PC-9 (cell line): Measurements from ENCODE around the gene CHMP4B. TPM values are rescaled to one million over a fixed set of nuclear protein-coding genes. Genes with fewer than 3 reads are reported as not detected.

ENCODE experiments used
- BruUV-seq: library from RNA; stranded (reverse); fragments of 400-500 nt; replicated peaks from 2 replicates; lab custom pipeline; 2021; lab: Mats Ljungman, UMichigan
- CTCF ChIA-PET: fragments of 300-600 bp; sonication (Branson Sonifier 250); formaldehyde crosslinking; loops from one replicate; lab custom pipeline; 2022; ENCODE audit warnings: antibody characterized with exemption; lab: Charles Lee
- POLR2A ChIA-PET: fragments of 300-600 bp; sonication (Branson Sonifier 250); formaldehyde crosslinking; loops from one replicate; lab custom pipeline; 2022; ENCODE audit warnings: antibody characterized with exemption; ENCODE audit not compliant: unreplicated experiment; lab: Charles Lee
- DNase-seq, 2 experiments: peaks; one replicate each; pipeline versions ENCODE4 v3.0.0 to v3.0.0-alpha.2; 2015 to 2022; ENCODE audit warnings: mixed read lengths in 1 of 2
- H2AFZ ChIP-seq: fragments of 200-600 bp; sonication (generic); 2 replicates; pipeline ENCODE4 v1.8.1; 2017; ENCODE audit warnings: antibody characterized with exemption
- H3F3A ChIP-seq: fragments of 200-600 bp; sonication (generic); 2 replicates; pipeline ENCODE4 v1.8.1; 2017; ENCODE audit warnings: antibody characterized with exemption, mild to moderate bottlenecking, low read depth; ENCODE audit not compliant: insufficient read depth
- H3K27ac ChIP-seq: fragments of 200-600 bp; sonication (generic); 2 replicates; pipeline ENCODE4 v1.6.1; 2016; ENCODE audit warnings: mixed run types
- H3K27me3 ChIP-seq: fragments of 200-600 bp; sonication (generic); 2 replicates; pipeline ENCODE4 v1.6.1; 2016; ENCODE audit warnings: low read depth, mixed run types; ENCODE audit not compliant: insufficient read depth
- H3K36me3 ChIP-seq: fragments of 200-600 bp; sonication (generic); 2 replicates; pipeline ENCODE4 v1.6.1; 2016; ENCODE audit warnings: low read depth, mixed run types
- H3K4me1 ChIP-seq: fragments of 200-600 bp; sonication (generic); replicated peaks from 2 replicates; pipeline ENCODE4 v1.6.1; 2016; ENCODE audit warnings: mixed run types; ENCODE audit not compliant: insufficient read depth
- H3K4me2 ChIP-seq: fragments of 200-600 bp; sonication (generic); 2 replicates; pipeline ENCODE4 v1.6.1; 2017; ENCODE audit warnings: mixed run types
- H3K4me3 ChIP-seq: fragments of 200-600 bp; sonication (generic); 2 replicates; pipeline ENCODE4 v1.6.1; 2016; ENCODE audit warnings: mixed run types
- H3K79me2 ChIP-seq: fragments of 200-600 bp; sonication (generic); 2 replicates; pipeline ENCODE4 v1.6.1; 2017; ENCODE audit warnings: low read depth, mixed run types
- H3K9me2 ChIP-seq: fragments of 200-600 bp; sonication (generic); 2 replicates; pipeline ENCODE4 v1.8.1; 2017; ENCODE audit warnings: mild to moderate bottlenecking; ENCODE audit not compliant: insufficient read depth
- H3K9me3 ChIP-seq: fragments of 200-600 bp; sonication (generic); 2 replicates; pipeline ENCODE4 v1.8.1; 2016; ENCODE audit warnings: low read depth; ENCODE audit not compliant: insufficient read depth
- H4K20me1 ChIP-seq: fragments of 200-600 bp; sonication (generic); 2 replicates; pipeline ENCODE4 v1.8.1; 2017; ENCODE audit not compliant: insufficient read depth
- EZH2 ChIP-seq: fragments of 200-600 bp; sonication (generic); IDR thresholded peaks from 2 replicates; pipeline ENCODE4 v1.8.0; 2017; ENCODE audit warnings: antibody characterized with exemption, low read depth
- intact Hi-C: fragments of 100-400 bp; cut with micrococcal nuclease; formaldehyde crosslinking; loops from one replicate; pipeline ENCODE4 v1.10.0; 2022; ENCODE audit not compliant: unreplicated experiment
- total RNA-seq: library from RNA; stranded (reverse); gene quantifications from 2 replicates; pipeline ENCODE4 v1.2.3, GENCODE V29; 2021
- TF ChIP-seq, protein P1 (sequence below): fragments of 200-600 bp; sonication (generic); conservative IDR thresholded peaks from 2 replicates; pipeline ENCODE4 v1.6.1; 2017; ENCODE audit warnings: mixed run types, antibody characterized with exemption, mild to moderate bottlenecking, moderate library complexity

The CHMP4B gene
- total RNA-seq, 1 experiment from 2014 or later: 180 TPM

DNA sequence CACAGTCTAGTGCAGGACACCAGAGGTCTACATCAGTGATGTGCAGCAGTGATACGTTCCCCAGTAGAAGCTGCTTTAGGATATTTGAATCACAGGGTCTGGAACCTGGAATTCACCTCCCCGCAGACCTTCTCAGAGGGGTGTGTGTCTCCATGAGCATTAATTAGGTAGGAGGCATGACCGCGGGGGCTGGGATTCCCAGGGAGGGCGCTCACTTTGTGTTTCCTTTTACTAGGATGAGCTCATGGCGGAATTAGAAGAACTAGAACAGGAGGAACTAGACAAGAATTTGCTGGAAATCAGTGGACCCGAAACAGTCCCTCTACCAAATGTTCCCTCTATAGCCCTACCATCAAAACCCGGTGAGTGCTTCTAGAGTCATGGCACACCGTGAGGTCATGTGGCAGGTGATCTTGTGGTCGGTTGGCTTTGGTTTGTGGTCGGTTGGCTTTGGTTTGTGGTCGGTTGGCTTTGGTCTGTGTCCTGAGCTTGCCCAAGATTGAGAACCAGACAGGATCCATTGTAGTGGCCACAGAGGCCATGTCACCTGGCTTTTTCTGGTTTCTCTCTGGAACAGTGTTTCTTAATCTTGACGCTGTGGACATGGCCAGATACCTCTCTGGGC is 40.8 kb downstream of the CHMP4B start:
- no peak for DNase-seq
- intact Hi-C loops: no loop called here
- Histone ChIP-seq H3K9me3 (no peaks in the 10 kb centered on the region), H3F3A (peaks cover 17% of the 10 kb centered on the region; the same call in 1 of the 2 replicates), H3K4me1 (no peaks in the 10 kb centered on the region), H3K9me2 (no peaks in the 10 kb centered on the region), H3K4me2 (no peak overlapping the region), H3K4me3 (no peak overlapping the region), H3K79me2 (peaks cover 34% of the 10 kb centered on the region), H3K36me3 (peaks cover 28% of the 10 kb centered on the region), H2AFZ (no peak overlapping the region), H4K20me1 (peaks cover 42% of the 10 kb centered on the region), H3K27me3 (no peaks in the 10 kb centered on the region), H3K27ac (no peak overlapping the region)
- TF ChIP-seq EZH2: no peak
- CTCF ChIA-PET: no interaction called here
- BruUV-seq: no TSS peak
- POLR2A ChIA-PET: interaction anchor here (0.6 kb wide), 1 partner anchor 40 kb away, joined by 4 read pairs; no protein-coding TSS in a partner anchor

DNA sequence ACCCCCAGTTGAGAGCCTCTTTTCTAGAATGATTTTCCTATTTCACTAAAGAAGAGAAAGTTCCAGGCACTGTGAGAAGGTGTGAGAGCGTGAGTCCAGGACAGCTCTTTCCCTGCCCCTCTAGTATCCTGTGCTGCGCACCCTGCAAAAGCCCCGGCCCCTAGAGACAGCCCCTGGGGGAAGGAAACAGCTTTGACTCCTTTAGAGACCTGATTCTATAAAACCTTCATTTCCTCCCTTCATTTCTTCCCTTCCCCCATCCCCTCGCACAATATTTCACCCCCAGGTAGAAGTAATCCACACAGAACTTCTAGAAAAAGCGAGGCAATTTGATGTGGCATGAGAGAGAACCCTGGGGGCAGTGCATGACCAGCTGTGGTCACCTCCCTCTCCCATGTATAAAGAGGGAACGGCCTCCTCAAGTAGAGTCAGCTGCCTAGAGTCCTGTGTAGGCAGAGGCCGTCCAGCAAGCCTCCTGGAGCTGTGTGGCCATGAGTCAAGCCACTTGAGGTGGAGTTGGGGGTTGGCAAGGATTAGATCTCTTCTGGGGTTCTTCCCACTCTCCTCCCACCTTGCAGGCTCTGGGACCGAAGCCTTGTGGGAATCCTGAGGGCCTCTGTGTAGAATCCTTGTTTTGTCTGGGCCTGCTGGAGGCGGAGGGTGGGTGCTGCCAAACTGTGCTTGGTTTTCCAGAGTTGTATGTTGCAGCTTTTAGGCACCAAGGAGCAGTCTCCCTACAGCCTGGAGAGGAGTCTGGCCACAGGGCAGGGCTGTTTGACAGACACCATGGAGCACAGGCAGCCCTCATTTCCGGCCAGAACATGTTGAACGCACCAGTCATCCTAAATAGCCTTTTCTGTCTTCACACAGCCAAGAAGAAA is 41.7 kb downstream of the CHMP4B start:
- POLR2A ChIA-PET: no interaction called here
- Histone ChIP-seq H4K20me1 (peaks cover 33% of the 10 kb centered on the region), H3K4me1 (peaks cover 6% of the 10 kb centered on the region), H3K36me3 (peaks cover 21% of the 10 kb centered on the region), H3K9me3 (no peaks in the 10 kb centered on the region), H3F3A (peaks cover 19% of the 10 kb centered on the region), H3K4me3 (no peak overlapping the region), H3K9me2 (no peaks in the 10 kb centered on the region), H3K27ac (no peak overlapping the region), H3K79me2 (peaks cover 25% of the 10 kb centered on the region), H3K4me2 (no peak overlapping the region), H2AFZ (no peak overlapping the region), H3K27me3 (no peaks in the 10 kb centered on the region)
- TF ChIP-seq, protein P1, sequence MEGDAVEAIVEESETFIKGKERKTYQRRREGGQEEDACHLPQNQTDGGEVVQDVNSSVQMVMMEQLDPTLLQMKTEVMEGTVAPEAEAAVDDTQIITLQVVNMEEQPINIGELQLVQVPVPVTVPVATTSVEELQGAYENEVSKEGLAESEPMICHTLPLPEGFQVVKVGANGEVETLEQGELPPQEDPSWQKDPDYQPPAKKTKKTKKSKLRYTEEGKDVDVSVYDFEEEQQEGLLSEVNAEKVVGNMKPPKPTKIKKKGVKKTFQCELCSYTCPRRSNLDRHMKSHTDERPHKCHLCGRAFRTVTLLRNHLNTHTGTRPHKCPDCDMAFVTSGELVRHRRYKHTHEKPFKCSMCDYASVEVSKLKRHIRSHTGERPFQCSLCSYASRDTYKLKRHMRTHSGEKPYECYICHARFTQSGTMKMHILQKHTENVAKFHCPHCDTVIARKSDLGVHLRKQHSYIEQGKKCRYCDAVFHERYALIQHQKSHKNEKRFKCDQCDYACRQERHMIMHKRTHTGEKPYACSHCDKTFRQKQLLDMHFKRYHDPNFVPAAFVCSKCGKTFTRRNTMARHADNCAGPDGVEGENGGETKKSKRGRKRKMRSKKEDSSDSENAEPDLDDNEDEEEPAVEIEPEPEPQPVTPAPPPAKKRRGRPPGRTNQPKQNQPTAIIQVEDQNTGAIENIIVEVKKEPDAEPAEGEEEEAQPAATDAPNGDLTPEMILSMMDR: no peak
- TF ChIP-seq EZH2: no peak
- DNase-seq: no peak
- CTCF ChIA-PET: no interaction called here
- intact Hi-C loops: no loop called here
- BruUV-seq: no TSS peak

DNA sequence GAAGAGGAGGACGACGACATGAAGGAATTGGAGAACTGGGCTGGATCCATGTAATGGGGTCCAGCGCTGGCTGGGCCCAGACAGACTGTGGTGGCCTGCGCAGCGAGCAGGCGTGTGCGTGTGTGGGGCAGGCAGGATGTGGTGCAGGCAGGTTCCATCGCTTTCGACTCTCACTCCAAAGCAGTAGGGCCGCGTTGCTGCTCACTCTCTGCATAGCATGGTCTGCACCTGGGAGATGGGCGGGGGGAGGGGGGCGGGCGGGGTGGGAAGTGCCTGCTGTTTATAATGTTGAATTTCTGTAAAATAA is 42.3 kb downstream of the CHMP4B start:
- no TSS peak for BruUV-seq
- DNase-seq: no peak
- H3K27ac ChIP-seq: no peak overlapping the region
- no peak overlapping the region for H2AFZ ChIP-seq
- TF ChIP-seq EZH2: no peak
- TF ChIP-seq, protein P1: no peak
- H3K27me3 ChIP-seq: no peaks in the 10 kb centered on the region
- ChIA-PET CTCF (no interaction called here), POLR2A (no interaction called here)
- H3K4me1 ChIP-seq: peaks cover 11% of the 10 kb centered on the region
- H4K20me1 ChIP-seq: peaks cover 27% of the 10 kb centered on the region
- H3K9me3 ChIP-seq: no peaks in the 10 kb centered on the region
- H3F3A ChIP-seq: peaks cover 24% of the 10 kb centered on the region
- H3K4me2 ChIP-seq: no peak overlapping the region
- H3K4me3 ChIP-seq: no peak overlapping the region
- H3K36me3 ChIP-seq: peaks cover 21% of the 10 kb centered on the region; the same call in 1 of the 2 replicates
- H3K79me2 ChIP-seq: peaks cover 19% of the 10 kb centered on the region
- intact Hi-C loops: no loop called here
- H3K9me2 ChIP-seq: no peaks in the 10 kb centered on the region
